Jurkat, Clone E6-1 (cell line): ENCODE results near the gene OR2T10. TPM values are rescaled to one million over a fixed set of nuclear protein-coding genes. Genes with fewer than 3 reads are reported as not detected.
"Not testable (repeated sequence)": the region's sequence is repeated elsewhere in the genome, so short reads cannot be mapped to it uniquely, and the experiment has no call there.

Experiments used
- DNase-seq: peaks from one replicate; pipeline ENCODE4 v3.0.0-alpha.2; 2011; ENCODE audit warnings: low read depth, low spot score
- H3K4me3 ChIP-seq: 2 replicates; pipeline ENCODE4 v1.5.1; 2011; ENCODE audit warnings: mild to moderate bottlenecking, low read length, control low read depth, moderate library complexity
- polyA plus RNA-seq: library from polyadenylated mRNA; unstranded; fragments of >200 nt; gene quantifications from one replicate; pipeline ENCODE4 v1.2.1, GENCODE V29; 2012; ENCODE audit warnings: missing spikeins; ENCODE audit not compliant: insufficient read length, insufficient read depth

The OR2T10 gene, protein sequence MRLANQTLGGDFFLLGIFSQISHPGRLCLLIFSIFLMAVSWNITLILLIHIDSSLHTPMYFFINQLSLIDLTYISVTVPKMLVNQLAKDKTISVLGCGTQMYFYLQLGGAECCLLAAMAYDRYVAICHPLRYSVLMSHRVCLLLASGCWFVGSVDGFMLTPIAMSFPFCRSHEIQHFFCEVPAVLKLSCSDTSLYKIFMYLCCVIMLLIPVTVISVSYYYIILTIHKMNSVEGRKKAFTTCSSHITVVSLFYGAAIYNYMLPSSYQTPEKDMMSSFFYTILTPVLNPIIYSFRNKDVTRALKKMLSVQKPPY
- not detected for polyA plus RNA-seq

- no peak within 1 kb of the TSS for H3K4me3 ChIP-seq
- DNase-seq: no peak
Measured at GRCh38 chr1:248597589-248597988, at the start of gene OR2T10. Gene OR2T10, minus strand, starts transcription at chr1:248597700. Its CDS starts 3,932 bp downstream, at chr1:248593768.

GRCh38 chr1:248645178-248645577, 47.7 kb upstream of the OR2T10 start, which contains the start of gene OR2T35:
Gene OR2T35, minus strand, starts transcription at chr1:248645278. Its CDS starts 6,020 bp downstream, at chr1:248639258.
- DNase-seq, H3K4me3 ChIP-seq: not testable (repeated sequence)

- H3K4me3 ChIP-seq, DNase-seq: not testable (repeated sequence)
Measured at GRCh38 chr1:248642971-248643651, 45.6 kb upstream of the OR2T10 start.

DNA sequence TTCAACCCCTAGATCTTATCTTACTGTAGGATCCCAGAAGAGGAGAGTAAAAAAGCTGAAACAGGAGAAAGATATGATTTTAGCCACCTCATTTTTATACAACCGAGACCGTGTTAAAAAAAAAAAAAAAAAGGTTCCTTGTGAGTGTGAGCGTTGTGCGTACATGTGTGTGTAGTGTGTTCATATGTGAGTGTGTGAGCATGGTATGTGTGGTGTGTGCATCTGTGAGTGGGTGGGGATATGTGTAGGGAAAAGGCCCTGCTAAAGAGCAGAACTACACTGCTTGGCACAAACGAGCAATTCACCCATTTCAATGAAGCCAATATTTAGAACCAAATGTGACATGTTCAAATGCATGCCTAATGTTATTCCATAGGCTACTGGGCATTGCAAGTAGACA, 44.1 kb upstream of the OR2T10 start:
- not testable (repeated sequence) for H3K4me3 ChIP-seq, DNase-seq

GRCh38 chr1:248640906-248641305, 43.4 kb upstream of the OR2T10 start:
- H3K4me3 ChIP-seq, DNase-seq: not testable (repeated sequence)

- DNase-seq, H3K4me3 ChIP-seq: not testable (repeated sequence)
Measured at GRCh38 chr1:248639652-248640051, 42.2 kb upstream of the OR2T10 start.

- not testable (repeated sequence) for H3K4me3 ChIP-seq, DNase-seq
Measured at GRCh38 chr1:248636612-248637011, 39.1 kb upstream of the OR2T10 start.

- not testable (repeated sequence) for DNase-seq, H3K4me3 ChIP-seq
Measured at GRCh38 chr1:248634991-248635390, 37.5 kb upstream of the OR2T10 start, which contains the start of gene OR2T11. Gene OR2T11, minus strand, starts transcription at chr1:248635091. Its CDS starts 7,963 bp downstream, at chr1:248627128.

DNA sequence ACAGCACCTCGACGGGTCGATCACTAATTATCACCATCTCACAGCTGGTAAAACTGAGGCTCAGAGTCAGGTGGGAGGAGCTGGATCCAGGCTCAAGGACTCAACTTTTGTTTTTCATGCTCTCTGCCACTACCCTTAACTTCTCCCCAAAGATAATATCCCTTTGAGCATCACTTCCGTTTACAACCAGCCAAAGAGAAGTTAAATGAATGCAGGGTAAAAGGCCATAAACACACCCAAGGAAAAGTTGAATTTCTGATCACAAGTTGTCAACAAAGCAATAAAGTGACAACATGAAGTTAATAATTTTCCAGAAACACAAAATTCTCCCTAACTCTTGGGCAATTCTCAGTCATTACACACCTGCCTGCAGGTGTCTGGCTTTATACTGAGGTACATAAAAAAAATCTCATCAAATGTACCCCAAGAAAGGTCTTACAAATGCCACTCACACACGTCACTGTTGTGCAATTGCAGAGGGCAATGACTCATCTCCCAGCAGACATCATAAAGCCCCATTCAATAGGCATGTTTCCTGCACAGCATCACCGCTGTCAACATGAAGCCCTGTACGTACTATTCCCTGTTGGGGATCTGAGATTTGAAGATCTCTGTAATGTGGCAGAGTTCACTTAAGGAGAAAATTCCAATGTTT, 34.0 kb upstream of the OR2T10 start:
- DNase-seq: no peak
- no peak overlapping the region for H3K4me3 ChIP-seq

DNA sequence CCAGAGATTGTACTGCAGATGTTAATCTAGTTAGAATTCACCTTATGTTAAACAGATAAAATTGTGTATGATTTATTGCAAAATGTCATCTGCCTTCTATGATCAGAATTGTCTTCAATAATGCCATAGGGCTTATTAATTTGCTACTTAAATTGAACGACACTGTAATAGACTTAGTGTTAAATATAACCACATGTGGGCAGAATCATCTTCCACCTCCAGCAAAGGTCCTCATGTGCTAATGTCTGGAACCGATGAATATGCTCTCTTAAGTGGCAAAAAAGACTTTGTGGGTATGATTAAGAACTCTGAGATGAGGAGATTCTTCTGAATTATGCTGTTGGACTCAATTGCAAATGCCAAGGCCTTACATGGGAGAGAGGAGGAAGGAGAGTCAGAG, 33.1 kb upstream of the OR2T10 start:
- no peak for DNase-seq
- no peak overlapping the region for H3K4me3 ChIP-seq

- DNase-seq: no peak
- no peak overlapping the region for H3K4me3 ChIP-seq
Measured at GRCh38 chr1:248627971-248628844, 30.7 kb upstream of the OR2T10 start.

GRCh38 chr1:248625971-248626370, 28.5 kb upstream of the OR2T10 start:
- H3K4me3 ChIP-seq: no peak overlapping the region
- no peak for DNase-seq

DNA sequence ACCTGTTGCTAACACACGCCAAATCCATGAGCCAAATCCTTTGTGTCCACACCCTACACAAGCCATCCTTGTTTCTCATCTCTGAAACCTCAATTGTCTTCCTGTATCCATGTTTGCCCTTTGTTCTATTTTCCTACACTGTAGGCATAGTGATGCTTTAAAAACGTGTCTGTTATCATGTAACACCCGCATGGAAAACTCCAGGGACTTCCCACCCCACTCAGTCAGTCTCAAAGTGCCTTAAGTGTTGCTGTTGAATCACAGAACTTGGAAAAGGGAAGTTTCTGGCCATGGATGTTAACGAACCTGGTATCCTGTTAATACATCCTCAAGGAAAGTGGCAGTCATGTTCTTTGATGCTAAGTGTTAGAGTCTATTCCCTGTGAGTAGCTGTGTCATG, 27.7 kb upstream of the OR2T10 start:
- DNase-seq: no peak
- H3K4me3 ChIP-seq: no peak overlapping the region

GRCh38 chr1:248622570-248623001, 25.1 kb upstream of the OR2T10 start:
- no peak overlapping the region for H3K4me3 ChIP-seq
- DNase-seq: peak; percentile 51

DNA sequence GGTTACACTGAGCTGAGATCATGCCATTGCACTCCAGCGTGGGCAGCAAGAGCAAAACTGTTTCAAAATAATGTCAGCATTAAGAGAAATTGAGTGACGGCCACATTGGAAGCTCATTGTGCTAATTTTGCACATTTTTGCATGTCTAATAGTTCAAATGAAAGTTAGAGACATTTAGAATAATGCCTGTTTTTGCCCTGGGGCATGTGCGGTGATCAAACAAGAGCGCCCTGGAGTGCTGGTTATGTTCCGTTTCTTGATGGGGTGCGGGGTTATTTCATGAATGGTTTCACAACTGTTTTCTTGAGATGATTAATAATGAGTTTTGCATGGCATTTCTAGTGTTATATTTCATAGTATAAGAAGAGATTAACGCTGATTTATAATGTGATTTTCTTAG, 24.3 kb upstream of the OR2T10 start:
- no peak overlapping the region for H3K4me3 ChIP-seq
- DNase-seq: no peak

DNA sequence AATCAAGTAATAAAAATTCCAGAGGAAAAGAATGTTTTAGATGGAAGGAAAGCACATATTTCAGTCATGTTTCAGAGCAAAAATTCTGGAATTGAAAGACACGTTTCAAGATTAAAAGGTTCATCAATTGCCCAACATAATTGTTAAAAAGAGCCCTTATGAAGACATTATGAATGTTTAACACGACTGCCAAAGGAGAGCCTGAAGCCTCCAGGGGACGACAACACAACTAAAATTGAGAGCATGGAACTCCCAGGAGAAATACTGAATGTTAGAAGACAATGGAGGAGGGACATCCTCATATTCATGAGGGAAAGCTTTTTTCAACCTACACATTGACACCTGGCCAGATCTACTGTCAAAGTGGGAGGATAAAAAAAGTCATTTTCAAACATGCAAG, 21.4 kb upstream of the OR2T10 start:
- no peak overlapping the region for H3K4me3 ChIP-seq
- peak; percentile 32 for DNase-seq

GRCh38 chr1:248618119-248618518, 20.6 kb upstream of the OR2T10 start:
- no peak overlapping the region for H3K4me3 ChIP-seq
- no peak for DNase-seq

DNA sequence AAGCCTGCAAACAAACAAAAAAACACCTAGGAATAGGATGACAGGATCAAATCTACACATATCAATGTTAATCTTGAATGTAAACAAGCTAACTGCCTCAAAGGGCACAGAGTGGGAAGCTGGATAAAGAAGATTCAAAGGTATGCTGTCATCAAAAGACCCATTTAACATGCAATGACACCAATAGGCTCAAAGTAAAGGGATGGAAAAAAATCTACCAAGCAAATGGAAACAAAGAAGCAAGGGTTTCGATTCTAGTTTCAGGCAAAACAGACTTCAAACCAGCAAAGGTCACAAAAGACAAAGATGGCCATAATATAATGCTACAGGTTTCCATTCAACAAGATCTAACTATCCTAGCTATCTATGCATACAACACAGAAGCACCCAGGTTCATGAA, 16.2 kb upstream of the OR2T10 start:
- H3K4me3 ChIP-seq: no peak overlapping the region
- DNase-seq: no peak

DNA sequence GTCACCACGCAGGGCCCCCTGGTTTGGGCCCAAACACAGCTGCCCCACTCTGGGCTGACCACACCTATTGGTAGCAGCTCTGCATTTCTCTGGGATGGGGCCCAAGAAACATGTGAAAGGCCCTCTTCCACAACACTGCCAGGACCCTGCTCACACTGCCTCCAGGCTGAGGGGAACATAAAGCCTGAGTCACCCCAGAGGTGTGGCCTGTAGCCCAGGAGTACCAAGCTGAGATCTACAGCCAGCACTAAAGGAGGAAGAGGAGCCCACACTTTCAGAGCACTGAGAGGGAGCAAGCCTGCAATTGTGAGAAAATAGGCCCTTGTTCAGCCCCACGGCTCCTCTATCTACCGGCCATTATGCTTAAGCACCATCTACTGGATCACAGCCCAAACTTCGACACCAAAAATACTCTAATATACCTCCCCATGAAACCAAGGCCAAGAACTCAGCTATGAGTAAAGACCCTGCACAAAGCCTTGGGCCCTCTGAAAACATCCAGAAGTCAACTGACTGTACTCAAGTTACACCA, 14.4 kb upstream of the OR2T10 start:
- no peak overlapping the region for H3K4me3 ChIP-seq
- no peak for DNase-seq
